ENCODE results near the gene TET1. TPM values are rescaled to one million over a fixed set of nuclear protein-coding genes. Genes with fewer than 3 reads are reported as not detected.

The TET1 gene
- total and polyA plus RNA-seq, 9 of the 15 experiments (the other 6 are each of a cell fraction or from before 2014, with no cell fraction given), result 2.6 to 21.3 (median 11.6) TPM

DNA sequence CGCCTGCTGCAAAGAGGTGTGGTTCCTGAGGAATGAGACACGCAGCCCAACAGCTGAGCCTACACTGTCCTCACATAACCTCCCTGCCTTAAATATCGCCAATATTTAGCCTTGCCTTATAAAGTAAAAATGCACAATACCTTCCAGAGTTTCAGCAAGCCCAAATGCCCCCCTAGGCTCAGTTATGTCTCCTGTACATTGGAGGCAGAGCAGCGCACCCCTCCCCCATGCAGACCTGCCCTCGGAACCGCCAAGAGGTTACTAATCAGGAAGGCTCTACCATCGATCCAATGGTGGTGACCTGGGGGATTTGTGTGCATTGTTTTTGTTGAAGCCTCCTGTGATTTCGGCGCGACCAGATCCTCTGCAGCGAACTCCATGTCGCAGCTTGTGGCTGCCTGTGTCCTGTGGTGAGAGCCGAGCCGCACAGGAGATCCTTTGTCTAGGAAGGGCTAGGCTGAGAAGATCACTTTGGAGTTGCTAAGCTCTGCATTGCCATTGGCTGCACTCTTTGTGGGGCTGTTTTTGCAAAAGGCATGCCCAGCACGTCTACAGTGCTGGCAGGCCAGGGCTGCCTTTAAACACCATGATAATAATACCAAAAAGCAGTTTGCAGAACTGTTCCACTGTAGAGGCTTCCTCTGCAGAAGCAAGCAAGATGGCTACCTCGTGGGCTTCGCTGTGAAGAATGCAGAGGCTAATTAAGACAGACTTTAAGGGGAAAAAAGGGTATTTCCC is 40.1 kb downstream of the TET1 start (continued):
- TF ChIP-seq BACH1 (tag; IDR thresholded peaks at IDR 0.05) (peak; percentile 49; the same call in 1 of the 2 replicates), ATF7 (IDR thresholded peaks at IDR 0.05) (no peak), HNRNPUL1 (IDR thresholded peaks at IDR 0.05; ENCODE audit: low read length) (no peak), ZNF445 (CRISPR knock-in tag; IDR thresholded peaks at IDR 0.05; ENCODE audit: low read depth) (0 out of 2 replicates have a peak, but pooled peaks have one; percentile 63), RNF2 (IDR thresholded peaks at IDR 0.05) (0 out of 2 replicates have a peak, but pooled peaks have one; percentile 32), ZNF644 (tag; IDR thresholded peaks at IDR 0.05; ENCODE audit: low read depth) (no peak), SOX6 (IDR thresholded peaks at IDR 0.05) (0 out of 2 replicates have a peak, but pooled peaks have one; percentile 23), ESRRA (IDR thresholded peaks at IDR 0.05; ENCODE audit: borderline replicate concordance, low read depth) (peak; percentile 24; the same call in 1 of the 2 replicates)
- TF ChIP-seq, protein P1, sequence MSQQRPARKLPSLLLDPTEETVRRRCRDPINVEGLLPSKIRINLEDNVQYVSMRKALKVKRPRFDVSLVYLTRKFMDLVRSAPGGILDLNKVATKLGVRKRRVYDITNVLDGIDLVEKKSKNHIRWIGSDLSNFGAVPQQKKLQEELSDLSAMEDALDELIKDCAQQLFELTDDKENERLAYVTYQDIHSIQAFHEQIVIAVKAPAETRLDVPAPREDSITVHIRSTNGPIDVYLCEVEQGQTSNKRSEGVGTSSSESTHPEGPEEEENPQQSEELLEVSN (IDR thresholded peaks at IDR 0.05; ENCODE audit: borderline replicate concordance in 1 of 2, extremely low read depth in 1 of 2, insufficient read depth in 1 of 2, insufficient read length in 1 of 2, low read depth in 1 of 2, low read length in 1 of 2, poor library complexity in 1 of 2, severe bottlenecking in 1 of 2), result no peak

All from K562 (cell line).